GM10847 (cell line): ENCODE results near the gene BDNF.

ENCODE experiments used
- POLR2A ChIP-seq: IDR thresholded peaks from 2 replicates; pipeline ENCODE4 v1.6.1; 2011; ENCODE audit not compliant: insufficient read length; ENCODE audit errors: extremely low read depth

The BDNF gene

GRCh38 chr11:27605422-27605821 is 94.8 kb downstream of the BDNF start:
- no peak for TF ChIP-seq POLR2A
